OCI-LY3 (cell line): ENCODE results near the gene RTCA.

Experiments
- EZH2phosphoT487 ChIP-seq: fragments of 200-600 bp; shearing (Covaris generic); IDR thresholded peaks from 2 replicates; pipeline ENCODE4 v1.6.1; 2018; ENCODE audit warnings: antibody characterized with exemption, mixed run types, low read depth
- TF ChIP-seq, protein P1 (sequence below): fragments of 200-600, 300-600 bp; sonication (generic); IDR thresholded peaks from 2 replicates; pipeline ENCODE4 v1.5.1; 2014; ENCODE audit warnings: antibody characterized with exemption, low read length, low read depth

DNA sequence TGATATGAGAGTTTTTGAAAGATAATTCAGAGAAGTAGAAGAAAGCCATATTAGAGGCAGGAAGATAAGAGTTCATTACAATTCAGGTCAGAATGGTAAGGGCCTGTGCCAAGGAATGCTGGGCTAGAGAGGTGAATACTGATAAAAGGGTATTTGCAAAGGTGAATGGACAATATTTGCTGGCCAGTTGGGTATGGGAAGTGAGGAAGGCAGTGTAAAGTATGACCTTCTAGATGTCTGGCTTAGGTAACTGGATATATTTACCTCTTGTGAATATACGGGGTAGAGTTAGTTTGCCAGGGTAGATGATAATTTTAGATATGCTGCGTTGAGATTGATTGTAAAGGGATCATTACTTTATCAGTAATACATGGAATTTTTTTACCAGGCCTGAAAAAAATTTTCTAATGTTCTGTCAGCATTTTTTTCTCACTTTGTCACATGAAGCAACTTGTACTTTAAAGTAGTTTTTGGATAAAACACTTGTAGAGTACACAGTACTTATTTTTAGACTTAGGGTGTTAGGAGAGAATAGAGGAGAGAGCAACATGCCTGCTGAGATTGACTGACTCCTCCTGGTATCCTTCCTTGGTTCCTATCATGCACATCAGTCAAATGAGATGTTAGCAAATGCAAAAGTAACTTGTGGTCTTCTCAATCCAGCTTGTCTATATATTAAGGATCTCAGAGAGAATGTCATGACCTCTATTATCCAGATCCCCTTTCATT is 14.1 kb downstream of the RTCA start:
- TF ChIP-seq, protein P1, sequence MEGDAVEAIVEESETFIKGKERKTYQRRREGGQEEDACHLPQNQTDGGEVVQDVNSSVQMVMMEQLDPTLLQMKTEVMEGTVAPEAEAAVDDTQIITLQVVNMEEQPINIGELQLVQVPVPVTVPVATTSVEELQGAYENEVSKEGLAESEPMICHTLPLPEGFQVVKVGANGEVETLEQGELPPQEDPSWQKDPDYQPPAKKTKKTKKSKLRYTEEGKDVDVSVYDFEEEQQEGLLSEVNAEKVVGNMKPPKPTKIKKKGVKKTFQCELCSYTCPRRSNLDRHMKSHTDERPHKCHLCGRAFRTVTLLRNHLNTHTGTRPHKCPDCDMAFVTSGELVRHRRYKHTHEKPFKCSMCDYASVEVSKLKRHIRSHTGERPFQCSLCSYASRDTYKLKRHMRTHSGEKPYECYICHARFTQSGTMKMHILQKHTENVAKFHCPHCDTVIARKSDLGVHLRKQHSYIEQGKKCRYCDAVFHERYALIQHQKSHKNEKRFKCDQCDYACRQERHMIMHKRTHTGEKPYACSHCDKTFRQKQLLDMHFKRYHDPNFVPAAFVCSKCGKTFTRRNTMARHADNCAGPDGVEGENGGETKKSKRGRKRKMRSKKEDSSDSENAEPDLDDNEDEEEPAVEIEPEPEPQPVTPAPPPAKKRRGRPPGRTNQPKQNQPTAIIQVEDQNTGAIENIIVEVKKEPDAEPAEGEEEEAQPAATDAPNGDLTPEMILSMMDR: no peak
- no peak for TF ChIP-seq EZH2phosphoT487
